Mesendoderm (in vitro differentiated cells): ENCODE results near the gene ADPRS.

Source experiments
- DNase-seq: peaks from one replicate; pipeline ENCODE4 v3.0.0; 2013
- H2AK5ac ChIP-seq: 2 replicates; pipeline ENCODE4 v1.6.1; 2013; ENCODE audit warnings: low read length, inconsistent platforms
- H2BK120ac ChIP-seq: 2 replicates; pipeline ENCODE4 v1.6.1; 2013; ENCODE audit warnings: low read depth, mild to moderate bottlenecking, low read length, moderate library complexity, mixed read lengths
- H2BK15ac ChIP-seq: replicated peaks from 2 replicates; pipeline ENCODE4 v1.6.1; 2013; ENCODE audit warnings: low read depth, mild to moderate bottlenecking, moderate library complexity
- H2BK5ac ChIP-seq: 2 replicates; pipeline ENCODE4 v1.6.1; 2013; ENCODE audit warnings: low read length, inconsistent platforms
- H3K18ac ChIP-seq: 2 replicates; pipeline ENCODE4 v1.6.1; 2013; ENCODE audit warnings: mild to moderate bottlenecking, low read length, mixed read lengths
- H3K23ac ChIP-seq: one replicate; pipeline ENCODE4 v1.6.1; 2013; ENCODE audit warnings: low read length
- H3K27ac ChIP-seq: 2 replicates; pipeline ENCODE4 v1.5.1; 2013; ENCODE audit warnings: low read depth, mild to moderate bottlenecking, inconsistent platforms, low read length, moderate library complexity
- H3K27me3 ChIP-seq: 2 replicates; pipeline ENCODE4 v1.6.1; 2013; ENCODE audit warnings: low read length, control low read depth, mild to moderate bottlenecking, inconsistent platforms; ENCODE audit not compliant: insufficient read depth, poor library complexity
- H3K36me3 ChIP-seq: 2 replicates; pipeline ENCODE4 v1.6.1; 2013; ENCODE audit warnings: low read length, inconsistent platforms; ENCODE audit not compliant: control insufficient read depth, insufficient read depth
- H3K4ac ChIP-seq: one replicate; pipeline ENCODE4 v1.6.1; 2013; ENCODE audit warnings: low read depth, mild to moderate bottlenecking, low read length, moderate library complexity
- H3K4me1 ChIP-seq: 2 replicates; pipeline ENCODE4 v1.6.1; 2013; ENCODE audit warnings: low read depth, low read length, inconsistent platforms; ENCODE audit not compliant: control insufficient read depth
- H3K4me2 ChIP-seq: 2 replicates; pipeline ENCODE4 v1.6.1; 2013; ENCODE audit warnings: low read length
- H3K4me3 ChIP-seq: 2 replicates; pipeline ENCODE4 v1.5.1; 2013; ENCODE audit warnings: mild to moderate bottlenecking, low read length
- H3K56ac ChIP-seq: one replicate; pipeline ENCODE4 v1.6.1; 2013; ENCODE audit warnings: low read length
- H3K79me1 ChIP-seq: 2 replicates; pipeline ENCODE4 v1.6.1; 2013; ENCODE audit warnings: low read length, inconsistent platforms
- H3K79me2 ChIP-seq: 2 replicates; pipeline ENCODE4 v1.6.1; 2013; ENCODE audit warnings: mild to moderate bottlenecking, low read length; ENCODE audit not compliant: control insufficient read depth, insufficient read depth
- H3K9ac ChIP-seq: 2 replicates; pipeline ENCODE4 v1.6.1; 2013; ENCODE audit warnings: low read length, inconsistent platforms
- H4K5ac ChIP-seq: one replicate; pipeline ENCODE4 v1.6.1; 2013; ENCODE audit warnings: low read length
- H4K8ac ChIP-seq: one replicate; pipeline ENCODE4 v1.6.1; 2013; ENCODE audit warnings: low read depth, mild to moderate bottlenecking, control low read depth, low read length, moderate library complexity
- WGBS: extraction: QIAGEN DNeasy Blood & Tissue Kit; methylation state at CpG from one replicate; pipeline ENCODE4 v1.1.7; 2013; ENCODE audit warnings: low lambda C conversion rate, missing lambda C conversion rate; ENCODE audit not compliant: insufficient coverage; ENCODE audit errors: extremely low coverage; 5-methylcytosine and 5-hydroxymethylcytosine counted together

The ADPRS gene

DNA sequence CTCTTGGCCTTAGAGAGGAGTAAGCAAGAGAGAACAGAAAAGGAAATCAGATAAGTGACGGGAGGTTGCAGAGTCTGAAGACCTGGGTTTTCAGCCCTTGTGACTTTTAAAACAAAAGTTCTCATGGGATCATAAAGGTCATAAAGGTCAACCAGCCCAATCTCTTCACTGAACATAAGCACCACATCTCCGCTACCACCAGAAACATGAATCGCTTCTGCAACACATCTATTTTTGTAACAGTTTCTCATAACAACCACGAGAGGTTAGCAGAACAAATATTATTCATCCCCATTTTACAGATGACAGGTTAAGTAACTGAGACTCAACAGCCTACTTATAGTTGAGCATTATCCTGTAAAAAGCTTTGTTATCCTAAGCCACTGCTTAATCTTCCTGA is 54.7 kb downstream of the ADPRS start:
- no peak overlapping the region for H4K8ac ChIP-seq
- no CpG with 5 or more reads among the region's 4 CpGs for WGBS
- H3K4me3 ChIP-seq = no peak overlapping the region
- H2BK5ac ChIP-seq = no peak overlapping the region
- no peak overlapping the region for H4K5ac ChIP-seq
- no peak overlapping the region for H3K4me2 ChIP-seq
- H3K79me1 ChIP-seq = peaks cover 3% of the 10 kb centered on the region
- H2AK5ac ChIP-seq = no peak overlapping the region
- H3K18ac ChIP-seq = no peak overlapping the region
- H2BK15ac ChIP-seq = no peak overlapping the region
- DNase-seq = no peak
- H3K27ac ChIP-seq = no peak overlapping the region
- no peak overlapping the region for H3K4ac ChIP-seq
- H3K9ac ChIP-seq = no peak overlapping the region
- H3K27me3 ChIP-seq = no peaks in the 10 kb centered on the region
- no peak overlapping the region for H2BK120ac ChIP-seq
- no peak overlapping the region for H3K56ac ChIP-seq
- H3K4me1 ChIP-seq = no peaks in the 10 kb centered on the region
- H3K79me2 ChIP-seq = no peaks in the 10 kb centered on the region
- H3K36me3 ChIP-seq = peaks cover 3% of the 10 kb centered on the region
- no peak overlapping the region for H3K23ac ChIP-seq
